WI38 (cell line): ENCODE results near the gene SRRD.
A peak's percentile ranks its signal among the peaks of the same experiment; 100 is the strongest.

Source experiments
- H3K4me3 ChIP-seq: 2 replicates; pipeline ENCODE4 v1.5.1; 2011; ENCODE audit warnings: low read depth, mild to moderate bottlenecking, control low read depth, low read length
- CTCF ChIP-seq: IDR thresholded peaks from 2 replicates; pipeline ENCODE4 v1.5.1; 2012; ENCODE audit warnings: low read depth, mild to moderate bottlenecking, control low read depth, low read length

SRRD gene

GRCh38 chr22:26457661-26458272, 25.9 kb upstream of the SRRD start:
- TF ChIP-seq CTCF, result no peak

GRCh38 chr22:26460202-26460601, 23.5 kb upstream of the SRRD start:
- TF ChIP-seq CTCF, result no peak; the same call in 1 of the 2 replicates
- no peak overlapping the region for H3K4me3 ChIP-seq

More at GRCh38 chr22:26457661-26458272, 25.9 kb upstream of the SRRD start:
- H3K4me3 ChIP-seq, result no peak overlapping the region

GRCh38 chr22:26461188-26461810, 22.4 kb upstream of the SRRD start:
- TF ChIP-seq CTCF, result peak; percentile 89
- H3K4me3 ChIP-seq, result no peak overlapping the region

- TF ChIP-seq CTCF, result no peak
- H3K4me3 ChIP-seq, result no peak overlapping the region
Observed at GRCh38 chr22:26462051-26462450, 21.6 kb upstream of the SRRD start.

GRCh38 chr22:26462641-26463040, 21.0 kb upstream of the SRRD start:
- H3K4me3 ChIP-seq, result no peak overlapping the region
- no peak for TF ChIP-seq CTCF

GRCh38 chr22:26463101-26463661, 20.5 kb upstream of the SRRD start:
- TF ChIP-seq CTCF, result no peak
- H3K4me3 ChIP-seq, result no peak overlapping the region

GRCh38 chr22:26463688-26464087, 20.0 kb upstream of the SRRD start:
- H3K4me3 ChIP-seq, result no peak overlapping the region
- no peak for TF ChIP-seq CTCF
